Islet precursor cell (in vitro differentiated cells): ENCODE measurements around the gene DET1.
A peak's percentile ranks its signal among the peaks of the same experiment; 100 is the strongest.
"Not testable (repeated sequence)": the region's sequence is repeated elsewhere in the genome, so short reads cannot be mapped to it uniquely, and the experiment has no call there.

Experiments used
- DNase-seq: peaks from one replicate; pipeline ENCODE4 v3.0.0-alpha.2; 2018

Gene DET1

GRCh38 chr15:88491158-88491557, 55.3 kb downstream of the DET1 start:
- DNase-seq = no peak

- no peak for DNase-seq
These were observed 56.4 kb downstream of the DET1 start for GRCh38 chr15:88490036-88490435.

- no peak for DNase-seq
These were observed 57.2 kb downstream of the DET1 start for GRCh38 chr15:88489321-88489720.

GRCh38 chr15:88487796-88488523, 58.5 kb downstream of the DET1 start:
- no peak for DNase-seq

GRCh38 chr15:88487178-88487795, 59.2 kb downstream of the DET1 start:
- peak; percentile 28 for DNase-seq

- DNase-seq = peak; percentile 82
These were observed 61.7 kb downstream of the DET1 start for GRCh38 chr15:88484682-88485331.

- no peak for DNase-seq
These were observed 64.2 kb downstream of the DET1 start for GRCh38 chr15:88482263-88482662.

- DNase-seq = no peak
These were observed 65.5 kb downstream of the DET1 start for GRCh38 chr15:88480981-88481380.

GRCh38 chr15:88479169-88479568, 67.3 kb downstream of the DET1 start:
- DNase-seq = peak; percentile 55

GRCh38 chr15:88477904-88478303, 68.6 kb downstream of the DET1 start:
- no peak for DNase-seq

- DNase-seq = no peak
These were observed 69.4 kb downstream of the DET1 start for GRCh38 chr15:88477126-88477525.

- peak; percentile 74 for DNase-seq
These were observed 69.8 kb downstream of the DET1 start for GRCh38 chr15:88476635-88477060.

- DNase-seq = not testable (repeated sequence)
These were observed 72.7 kb downstream of the DET1 start for GRCh38 chr15:88473661-88474293.

GRCh38 chr15:88472225-88472624, 74.3 kb downstream of the DET1 start:
- DNase-seq = no peak

- DNase-seq = peak; percentile 43
These were observed 75.7 kb downstream of the DET1 start for GRCh38 chr15:88470625-88471372.

- no peak for DNase-seq
These were observed 77.2 kb downstream of the DET1 start for GRCh38 chr15:88469321-88469720.

GRCh38 chr15:88468721-88469120, 77.8 kb downstream of the DET1 start:
- DNase-seq = peak; percentile 17

- peak; percentile 28 for DNase-seq
These were observed 78.4 kb downstream of the DET1 start for GRCh38 chr15:88467935-88468528.

GRCh38 chr15:88467073-88467934, 79.2 kb downstream of the DET1 start, which contains the start of the genes MRPL46 and MRPS11:
Gene MRPL46, minus strand, starts transcription at chr15:88467388. Its CDS starts 11 bp downstream, at chr15:88467377.
Gene MRPS11, plus strand, starts transcription at chr15:88467708. Its CDS starts 10 bp downstream, at chr15:88467718.
- peak; percentile 90 for DNase-seq

GRCh38 chr15:88465633-88466224, 80.8 kb downstream of the DET1 start:
- peak; percentile 65 for DNase-seq
